Body of pancreas (tissue), 4 donors: Measurements from ENCODE around the gene AVPR2. TPM values are rescaled to one million over a fixed set of nuclear protein-coding genes. Genes with fewer than 3 reads are reported as not detected.
A peak's percentile ranks its signal among the peaks of the same experiment; 100 is the strongest.

Experiments
- ATAC-seq: fragments of 150-250 bp; one replicate; pipeline ENCODE4 v1.9.1; 2016
- DNase-seq, 4 donors: peaks; one replicate each; pipeline ENCODE4 v3.0.0-alpha.2; 2019
- H3K27ac ChIP-seq, 4 donors: fragments of 200-600 bp; sonication (generic); 1 replicate in 3 of 4; 2 replicates in 1 of 4; pipeline versions ENCODE4 v1.5.1 to v1.6.1; 2016 to 2019; ENCODE audit warnings: mild to moderate bottlenecking in 1 of 4, mixed read lengths in 1 of 4, moderate library complexity in 1 of 4
- H3K27me3 ChIP-seq, 2 donors: fragments of 200-600 bp; sonication (generic); one replicate each; pipeline ENCODE4 v1.6.0; 2016; ENCODE audit warnings: mild to moderate bottlenecking in 1 of 2
- H3K36me3 ChIP-seq, 2 donors: fragments of 200-600 bp; sonication (generic); replicated peaks in 1 of 2; 2 replicates each; pipeline ENCODE4 v1.5.1; 2016; ENCODE audit warnings: low read depth in 2 of 2; ENCODE audit not compliant: insufficient read depth in 1 of 2
- H3K4me1 ChIP-seq: fragments of 200-600 bp; sonication (generic); one replicate; pipeline ENCODE4 v1.6.0; 2016
- H3K4me3 ChIP-seq, 2 donors: fragments of 200-600 bp; sonication (generic); 1 replicate in 1 of 2; 2 replicates in 1 of 2; pipeline ENCODE4 v1.5.1; 2016 to 2019
- H3K9me3 ChIP-seq, 3 donors: fragments of 200-600 bp; sonication (generic); 1 replicate in 2 of 3; 2 replicates in 1 of 3; pipeline ENCODE4 v1.5.1; 2016
- POLR2A ChIP-seq, 3 donors: fragments of 450-650 bp; IDR thresholded peaks; one replicate each; pipeline ENCODE4 v1.6.1; 2016; ENCODE audit warnings: antibody characterized with exemption in 3 of 3, mild to moderate bottlenecking in 2 of 3
- WGBS, 2 donors: methylation state at CpG; one replicate each; pipeline ENCODE4 v1.1.5; 2017; 5-methylcytosine and 5-hydroxymethylcytosine counted together
- intact Hi-C: fragments of 100-400 bp; cut with DNase I; formaldehyde crosslinking; loops from one replicate; pipeline ENCODE4 v1.15.1; 2023
- total RNA-seq, 2 donors: library from RNA; depleted of rRNA; stranded (reverse); fragments of >200 nt; gene quantifications; one replicate each; pipeline ENCODE4 v1.1.0, GENCODE V29; 2016
- TF ChIP-seq, protein P1 (sequence below), 7 experiments: fragments of 450-650 bp in 4 of 7; fragments of 200-600 bp in 3 of 7; sonication (generic) in 3 of 7; IDR thresholded peaks; one replicate each; pipeline ENCODE4 v1.5.1; 2016 to 2019; ENCODE audit warnings: antibody characterized with exemption in 7 of 7

AVPR2 gene
- total RNA-seq, 2 donors from 2014 or later, result 0.66 to 0.78 TPM

DNA sequence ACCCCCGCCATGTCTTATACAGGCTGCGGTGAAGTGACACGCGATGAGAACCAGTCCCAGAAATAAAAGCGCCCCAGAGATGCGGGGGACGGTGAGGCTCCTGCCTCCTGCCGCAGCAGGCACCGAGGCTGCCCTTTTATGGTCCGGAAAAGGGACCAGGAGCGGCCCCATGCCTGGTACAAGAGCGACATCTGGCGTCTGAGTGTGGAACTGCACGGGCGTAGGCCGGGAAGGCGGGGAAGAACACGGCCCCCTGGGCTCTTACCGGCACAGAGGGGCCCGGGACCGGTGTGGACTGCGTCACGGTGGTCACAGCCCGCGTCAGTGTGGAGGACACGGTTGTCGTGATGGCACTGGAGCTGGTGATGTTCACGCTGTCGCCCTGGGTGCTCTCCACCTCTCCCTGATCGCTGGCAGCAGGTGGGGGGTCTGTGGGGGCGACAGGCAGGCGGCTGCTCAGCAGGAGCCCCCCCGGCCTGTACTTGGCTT, 48.9 kb downstream of the AVPR2 start:
- peaks cover 9% of the 10 kb centered on the region in 2 donors for H3K36me3 ChIP-seq
- no peak overlapping the region for H3K27ac ChIP-seq

DNA sequence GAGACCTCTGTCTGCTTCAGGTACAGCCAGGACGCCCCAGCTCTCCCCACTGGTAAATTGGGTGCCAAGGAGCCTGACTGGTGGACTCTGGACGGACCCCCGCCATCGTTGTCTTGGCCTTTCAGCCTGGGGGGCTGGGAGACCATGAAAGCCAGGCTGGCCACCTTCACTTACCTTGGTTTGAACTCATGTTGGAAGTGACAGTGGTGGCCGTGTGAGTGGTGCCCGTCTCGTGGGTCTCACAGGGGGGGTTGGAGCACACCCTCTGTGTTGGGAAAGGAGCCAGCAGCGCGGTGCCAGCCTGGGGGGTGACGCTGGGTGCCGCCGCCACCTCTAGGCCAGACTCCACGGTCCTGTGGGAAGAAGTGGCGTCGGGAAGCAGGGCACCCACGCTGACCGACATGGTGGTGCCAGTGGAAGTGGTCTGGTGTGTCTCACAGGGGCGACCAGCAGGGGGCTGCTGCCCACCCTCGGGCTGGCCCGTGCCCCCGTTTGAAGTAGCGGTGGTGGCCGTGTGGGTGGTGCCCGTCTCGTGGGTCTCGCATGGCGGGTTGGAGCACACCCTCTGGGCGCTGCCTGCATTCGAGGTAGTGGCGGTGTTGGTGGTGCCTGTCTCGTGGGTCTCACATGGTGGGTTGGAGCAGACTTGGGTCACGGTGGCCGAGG, 49.6 kb downstream of the AVPR2 start:
- intact Hi-C loops, result loop anchor here (5.0 kb wide), 1 partner anchor 192 kb away; the partner anchor contains the start of gene PLXNB3
- no peaks in the 10 kb centered on the region for H3K4me1 ChIP-seq
- no peaks in the 10 kb centered on the region for H3K27me3 ChIP-seq
- peaks cover 9 to 11% of the 10 kb centered on the region in 2 donors for H3K36me3 ChIP-seq
- no peak overlapping the region for H3K27ac ChIP-seq
- DNase-seq, result no peak
- ATAC-seq, result no peak
- TF ChIP-seq, protein P1, sequence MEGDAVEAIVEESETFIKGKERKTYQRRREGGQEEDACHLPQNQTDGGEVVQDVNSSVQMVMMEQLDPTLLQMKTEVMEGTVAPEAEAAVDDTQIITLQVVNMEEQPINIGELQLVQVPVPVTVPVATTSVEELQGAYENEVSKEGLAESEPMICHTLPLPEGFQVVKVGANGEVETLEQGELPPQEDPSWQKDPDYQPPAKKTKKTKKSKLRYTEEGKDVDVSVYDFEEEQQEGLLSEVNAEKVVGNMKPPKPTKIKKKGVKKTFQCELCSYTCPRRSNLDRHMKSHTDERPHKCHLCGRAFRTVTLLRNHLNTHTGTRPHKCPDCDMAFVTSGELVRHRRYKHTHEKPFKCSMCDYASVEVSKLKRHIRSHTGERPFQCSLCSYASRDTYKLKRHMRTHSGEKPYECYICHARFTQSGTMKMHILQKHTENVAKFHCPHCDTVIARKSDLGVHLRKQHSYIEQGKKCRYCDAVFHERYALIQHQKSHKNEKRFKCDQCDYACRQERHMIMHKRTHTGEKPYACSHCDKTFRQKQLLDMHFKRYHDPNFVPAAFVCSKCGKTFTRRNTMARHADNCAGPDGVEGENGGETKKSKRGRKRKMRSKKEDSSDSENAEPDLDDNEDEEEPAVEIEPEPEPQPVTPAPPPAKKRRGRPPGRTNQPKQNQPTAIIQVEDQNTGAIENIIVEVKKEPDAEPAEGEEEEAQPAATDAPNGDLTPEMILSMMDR (IDR thresholded peaks at IDR 0.05), result no peak
- TF ChIP-seq POLR2A (IDR thresholded peaks at IDR 0.05), result no peak
- no peak overlapping the region for H3K4me3 ChIP-seq
- no peaks in the 10 kb centered on the region for H3K9me3 ChIP-seq
- WGBS, 2 donors, result 70% methylated on average over 15 of the region's 33 CpGs; no CpG with 5 or more reads in 1 of the 2 donors

More for the DNA sequence above, 48.9 kb downstream of the AVPR2 start:
- Histone ChIP-seq H3K4me3 (no peak overlapping the region), H3K4me1 (no peaks in the 10 kb centered on the region), H3K27me3 (no peaks in the 10 kb centered on the region), H3K9me3 (no peaks in the 10 kb centered on the region)
- DNase-seq (peak; percentile 49 to 71 (median 68)), ATAC-seq (peak; percentile 82)
- intact Hi-C loops, result loop anchor here (5.0 kb wide), 1 partner anchor 191 kb away; the partner anchor contains the start of gene PLXNB3
- 24% methylated on average over 16 of the region's 33 CpGs; no CpG with 5 or more reads in 1 of the 2 donors for WGBS, 2 donors
- no peak for TF ChIP-seq POLR2A (IDR thresholded peaks at IDR 0.05)
- TF ChIP-seq, protein P1 (IDR thresholded peaks at IDR 0.05), result peak; percentile 75 to 93 (median 86)

- no peak overlapping the region for H3K4me3 ChIP-seq
- no peak for DNase-seq
Measured at GRCh38 chrX:153954558-153955227, 50.2 kb downstream of the AVPR2 start.

GRCh38 chrX:153955228-153955732, 50.8 kb downstream of the AVPR2 start:
- H3K27me3 ChIP-seq, result no peaks in the 10 kb centered on the region
- H3K4me1 ChIP-seq, result no peaks in the 10 kb centered on the region
- peaks cover 9 to 22% of the 10 kb centered on the region in 2 donors for H3K36me3 ChIP-seq
- TF ChIP-seq, protein P1 (IDR thresholded peaks at IDR 0.05), result no peak
- no peak for TF ChIP-seq POLR2A (IDR thresholded peaks at IDR 0.05)
- DNase-seq (no peak), ATAC-seq (no peak)
- no peak overlapping the region for H3K4me3 ChIP-seq
- no peak overlapping the region for H3K27ac ChIP-seq
- intact Hi-C loops, result no loop called here
- WGBS, 2 donors, result 73% methylated on average over 3 of the region's 12 CpGs; no CpG with 5 or more reads in 1 of the 2 donors
- no peaks in the 10 kb centered on the region for H3K9me3 ChIP-seq

More at GRCh38 chrX:153954558-153955227, 50.2 kb downstream of the AVPR2 start:
- no peak for ATAC-seq
- Histone ChIP-seq H3K27ac (no peak overlapping the region), H3K9me3 (no peaks in the 10 kb centered on the region), H3K27me3 (no peaks in the 10 kb centered on the region), H3K36me3 (peaks cover 9 to 17% of the 10 kb centered on the region in 2 donors), H3K4me1 (no peaks in the 10 kb centered on the region)
- intact Hi-C loops, result loop anchor here (5.0 kb wide), 1 partner anchor 192 kb away; the partner anchor contains the start of gene PLXNB3
- no peak for TF ChIP-seq POLR2A (IDR thresholded peaks at IDR 0.05)
- 96 to 100% methylated on average over 9 to 17 of the region's 44 CpGs for WGBS, 2 donors
